Fibroblast of mammary gland (primary cell): ENCODE results near the gene NDUFA3.
A peak's percentile ranks its signal among the peaks of the same experiment; 100 is the strongest.

Experiments
- DNase-seq: peaks from one replicate; pipeline ENCODE4 v3.0.0-alpha.2; 2010; ENCODE audit warnings: low read depth
- H3K4me3 ChIP-seq: 2 replicates; pipeline ENCODE4 v1.5.1; 2011; ENCODE audit warnings: low read depth, mild to moderate bottlenecking, low read length, moderate library complexity; ENCODE audit not compliant: control insufficient read depth
- TF ChIP-seq, protein P1 (sequence below): conservative IDR thresholded peaks from 2 replicates; pipeline ENCODE4 v1.5.1; 2011; ENCODE audit warnings: low read depth, low read length, inconsistent platforms; ENCODE audit not compliant: control insufficient read depth, insufficient read depth

The NDUFA3 gene

DNA sequence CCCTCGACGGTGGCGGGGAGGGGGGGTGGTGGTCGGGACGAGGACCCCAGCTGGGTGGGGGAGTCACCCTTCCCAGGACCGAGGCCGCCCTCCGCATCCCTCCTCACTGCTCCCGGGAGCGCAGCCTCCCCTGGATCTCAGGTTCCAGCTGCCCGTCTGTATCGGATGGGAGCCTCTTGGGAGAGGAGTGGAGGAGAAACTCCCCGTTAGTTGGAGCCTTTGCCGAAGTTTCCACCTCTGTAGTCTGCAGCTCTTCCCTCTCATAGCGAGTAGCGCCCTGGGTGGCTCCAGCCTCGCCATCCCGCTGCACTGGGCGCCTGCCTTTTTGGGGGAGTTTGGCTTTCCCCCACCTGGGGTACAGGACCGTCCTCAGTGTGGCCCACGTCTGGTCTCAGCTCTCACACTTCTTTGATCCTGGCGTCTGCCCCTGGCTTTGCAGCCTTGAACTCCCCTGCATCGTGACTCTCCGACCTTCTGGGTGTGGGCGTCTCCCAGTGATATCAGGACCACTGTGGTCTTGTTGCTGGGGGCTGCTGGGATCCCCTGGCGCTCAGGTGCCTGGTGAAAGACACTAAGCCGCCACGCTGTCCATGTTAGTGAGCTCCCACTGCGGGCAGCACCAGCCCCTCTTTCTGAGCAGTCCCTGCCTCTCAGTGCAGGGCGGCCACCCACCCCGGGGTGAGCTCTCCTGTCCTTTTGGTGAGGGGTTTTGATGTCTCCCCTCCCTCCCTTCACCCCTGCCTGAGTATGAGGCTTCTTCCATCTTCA, 36.0 kb downstream of the NDUFA3 start:
- TF ChIP-seq, protein P1, sequence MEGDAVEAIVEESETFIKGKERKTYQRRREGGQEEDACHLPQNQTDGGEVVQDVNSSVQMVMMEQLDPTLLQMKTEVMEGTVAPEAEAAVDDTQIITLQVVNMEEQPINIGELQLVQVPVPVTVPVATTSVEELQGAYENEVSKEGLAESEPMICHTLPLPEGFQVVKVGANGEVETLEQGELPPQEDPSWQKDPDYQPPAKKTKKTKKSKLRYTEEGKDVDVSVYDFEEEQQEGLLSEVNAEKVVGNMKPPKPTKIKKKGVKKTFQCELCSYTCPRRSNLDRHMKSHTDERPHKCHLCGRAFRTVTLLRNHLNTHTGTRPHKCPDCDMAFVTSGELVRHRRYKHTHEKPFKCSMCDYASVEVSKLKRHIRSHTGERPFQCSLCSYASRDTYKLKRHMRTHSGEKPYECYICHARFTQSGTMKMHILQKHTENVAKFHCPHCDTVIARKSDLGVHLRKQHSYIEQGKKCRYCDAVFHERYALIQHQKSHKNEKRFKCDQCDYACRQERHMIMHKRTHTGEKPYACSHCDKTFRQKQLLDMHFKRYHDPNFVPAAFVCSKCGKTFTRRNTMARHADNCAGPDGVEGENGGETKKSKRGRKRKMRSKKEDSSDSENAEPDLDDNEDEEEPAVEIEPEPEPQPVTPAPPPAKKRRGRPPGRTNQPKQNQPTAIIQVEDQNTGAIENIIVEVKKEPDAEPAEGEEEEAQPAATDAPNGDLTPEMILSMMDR, result no peak
- H3K4me3 ChIP-seq, result peak overlapping the region; percentile 68
- DNase-seq, result no peak

DNA sequence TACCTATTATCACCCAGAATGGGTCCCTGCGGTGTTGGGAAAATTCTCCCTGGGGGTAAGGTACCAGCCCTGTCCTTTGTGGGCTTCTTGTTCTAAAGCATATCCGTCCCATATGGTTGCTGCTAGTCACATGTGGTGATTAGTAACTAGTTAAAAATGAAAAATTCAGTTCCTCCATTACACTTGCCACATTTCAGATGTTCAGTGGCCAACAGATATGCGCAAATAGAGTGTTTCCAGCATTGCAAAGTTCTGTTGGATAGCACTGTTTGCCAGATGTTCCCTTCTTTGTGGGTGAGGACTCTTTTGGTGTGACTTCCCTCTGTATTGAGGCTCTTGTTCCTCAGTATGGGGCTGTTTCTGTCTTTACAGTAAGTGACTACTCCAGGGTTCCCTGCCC, 38.7 kb downstream of the NDUFA3 start:
- H3K4me3 ChIP-seq, result no peak overlapping the region

DNA sequence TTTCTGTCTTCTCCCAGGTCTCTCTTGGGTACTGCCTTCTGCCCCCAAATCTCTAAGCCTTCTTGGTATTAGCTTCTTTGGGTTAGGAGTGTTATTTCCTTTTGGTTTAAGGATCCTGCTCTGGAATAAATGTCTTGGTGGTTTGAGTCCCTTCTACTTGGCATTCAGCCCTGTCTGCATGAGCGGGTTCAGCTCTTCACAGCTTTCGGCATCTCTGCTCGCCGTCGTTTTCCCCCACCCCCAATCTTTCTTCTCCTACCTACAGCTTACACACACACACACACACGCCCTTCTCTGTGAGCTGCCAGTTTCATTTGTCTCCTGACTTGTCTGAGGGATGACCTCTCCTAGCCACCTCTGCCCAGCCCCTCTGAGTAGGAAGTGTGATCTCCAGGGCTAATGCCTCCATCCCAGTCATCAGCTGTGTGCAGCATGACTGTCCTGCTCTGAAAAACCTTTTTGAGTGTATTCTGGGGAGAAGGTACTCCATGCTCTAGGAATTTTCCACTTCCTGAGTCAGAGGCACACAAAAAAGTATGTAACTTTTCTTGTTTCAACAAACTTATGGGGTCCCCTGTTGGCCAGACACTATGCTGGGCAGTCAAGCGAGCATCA, 39.6 kb downstream of the NDUFA3 start:
- DNase-seq, result no peak
- H3K4me3 ChIP-seq, result no peak overlapping the region
- TF ChIP-seq, protein P1, result no peak

More for the DNA sequence above, 38.7 kb downstream of the NDUFA3 start:
- DNase-seq, result peak; percentile 79
- TF ChIP-seq, protein P1, result no peak

DNA sequence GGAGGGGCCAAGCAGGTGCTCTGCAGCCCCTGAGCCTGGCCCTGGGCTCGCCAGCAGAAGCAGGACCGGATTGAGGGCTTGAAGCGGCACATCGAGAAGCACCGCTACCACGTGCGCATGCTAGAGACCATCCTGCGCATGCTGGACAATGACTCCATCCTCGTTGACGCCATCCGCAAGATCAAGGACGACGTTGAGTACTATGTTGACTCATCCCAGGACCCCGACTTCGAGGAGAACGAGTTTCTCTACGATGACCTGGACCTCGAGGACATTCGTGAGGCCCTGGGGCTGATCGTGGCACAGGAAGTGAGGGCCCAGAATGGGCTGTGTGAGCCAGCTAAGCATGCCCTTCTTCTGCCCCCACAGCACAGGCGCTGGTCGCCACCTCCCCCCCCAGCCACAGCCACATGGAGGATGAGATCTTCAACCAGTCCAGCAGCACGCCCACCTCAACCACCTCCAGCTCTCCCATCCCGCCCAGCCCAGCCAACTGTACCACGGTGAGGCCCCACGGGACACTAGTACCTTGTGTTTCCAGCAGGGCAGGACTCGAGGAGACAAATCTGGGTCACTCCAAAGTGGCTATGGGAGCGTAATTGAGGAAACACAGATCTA, 43.0 kb downstream of the NDUFA3 start:
- H3K4me3 ChIP-seq, result no peak overlapping the region
- no peak for DNase-seq
- TF ChIP-seq, protein P1, result no peak

DNA sequence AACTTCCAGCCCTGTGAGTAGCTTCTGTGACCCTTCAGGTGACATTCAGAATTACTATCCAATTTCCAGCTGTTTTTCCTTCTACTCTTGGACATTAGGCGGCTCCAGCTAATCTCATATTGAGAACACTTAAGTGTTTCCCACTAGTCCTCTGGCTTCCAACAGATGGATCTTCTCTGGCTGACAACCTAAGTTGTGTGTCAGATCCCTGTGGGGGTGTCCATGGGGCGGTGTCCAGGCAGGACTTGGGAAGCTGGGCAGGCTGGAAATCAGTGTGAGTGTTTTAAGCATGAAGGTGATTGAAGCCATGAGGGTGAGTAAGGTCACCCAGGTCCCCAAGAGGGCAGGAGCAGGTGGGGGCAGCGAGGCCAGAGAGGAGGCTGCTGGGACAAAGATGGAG, 45.0 kb downstream of the NDUFA3 start:
- TF ChIP-seq, protein P1, result no peak
- peak; percentile 69 for DNase-seq
- H3K4me3 ChIP-seq, result no peak overlapping the region

DNA sequence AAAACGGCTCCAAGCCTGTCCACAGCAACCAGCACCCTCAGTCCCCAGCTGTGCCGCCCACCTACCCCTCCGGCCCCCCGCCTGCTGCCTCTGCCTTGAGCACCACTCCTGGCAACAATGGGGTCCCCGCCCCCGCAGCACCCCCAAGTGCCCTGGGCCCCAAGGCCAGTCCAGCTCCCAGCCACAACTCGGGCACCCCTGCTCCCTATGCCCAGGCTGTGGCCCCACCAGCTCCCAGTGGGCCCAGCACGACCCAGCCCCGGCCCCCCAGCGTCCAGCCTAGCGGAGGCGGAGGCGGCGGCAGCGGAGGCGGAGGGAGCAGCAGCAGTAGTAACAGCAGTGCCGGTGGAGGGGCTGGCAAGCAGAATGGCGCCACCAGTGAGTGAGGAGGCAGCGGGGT, 45.5 kb downstream of the NDUFA3 start:
- TF ChIP-seq, protein P1, result no peak
- no peak overlapping the region for H3K4me3 ChIP-seq
- no peak for DNase-seq
